Effector memory CD4-positive, alpha-beta T cell (primary cell): Measurements from ENCODE around the gene MPPE1.

Experiments
- DNase-seq, 3 donors: peaks; one replicate each; pipeline ENCODE4 v3.0.0-alpha.2; 2020
- H3K27ac ChIP-seq: 2 replicates; pipeline ENCODE4 v1.7.0; 2013; ENCODE audit warnings: mild to moderate bottlenecking, low read length, moderate library complexity; ENCODE audit not compliant: insufficient read depth, poor library complexity, severe bottlenecking
- H3K27me3 ChIP-seq: replicated peaks from 2 replicates; pipeline ENCODE4 v1.7.0; 2013; ENCODE audit warnings: mild to moderate bottlenecking, low read length; ENCODE audit not compliant: insufficient read depth, control insufficient read depth, poor library complexity, severe bottlenecking
- H3K36me3 ChIP-seq: 2 replicates; pipeline ENCODE4 v1.7.0; 2013; ENCODE audit warnings: mild to moderate bottlenecking, low read length, moderate library complexity; ENCODE audit not compliant: control insufficient read depth, insufficient read depth
- H3K4me1 ChIP-seq: 2 replicates; pipeline ENCODE4 v1.7.0; 2013; ENCODE audit warnings: low read length, mild to moderate bottlenecking; ENCODE audit not compliant: control insufficient read depth, insufficient read depth, poor library complexity, severe bottlenecking
- H3K4me3 ChIP-seq: 2 replicates; pipeline ENCODE4 v1.7.0; 2013; ENCODE audit warnings: low read length, low read depth, mild to moderate bottlenecking; ENCODE audit not compliant: insufficient read depth, poor library complexity, severe bottlenecking
- H3K9me3 ChIP-seq: 2 replicates; pipeline ENCODE4 v1.7.0; 2013; ENCODE audit warnings: mild to moderate bottlenecking, low read length, moderate library complexity; ENCODE audit not compliant: control insufficient read depth

Gene MPPE1

DNA sequence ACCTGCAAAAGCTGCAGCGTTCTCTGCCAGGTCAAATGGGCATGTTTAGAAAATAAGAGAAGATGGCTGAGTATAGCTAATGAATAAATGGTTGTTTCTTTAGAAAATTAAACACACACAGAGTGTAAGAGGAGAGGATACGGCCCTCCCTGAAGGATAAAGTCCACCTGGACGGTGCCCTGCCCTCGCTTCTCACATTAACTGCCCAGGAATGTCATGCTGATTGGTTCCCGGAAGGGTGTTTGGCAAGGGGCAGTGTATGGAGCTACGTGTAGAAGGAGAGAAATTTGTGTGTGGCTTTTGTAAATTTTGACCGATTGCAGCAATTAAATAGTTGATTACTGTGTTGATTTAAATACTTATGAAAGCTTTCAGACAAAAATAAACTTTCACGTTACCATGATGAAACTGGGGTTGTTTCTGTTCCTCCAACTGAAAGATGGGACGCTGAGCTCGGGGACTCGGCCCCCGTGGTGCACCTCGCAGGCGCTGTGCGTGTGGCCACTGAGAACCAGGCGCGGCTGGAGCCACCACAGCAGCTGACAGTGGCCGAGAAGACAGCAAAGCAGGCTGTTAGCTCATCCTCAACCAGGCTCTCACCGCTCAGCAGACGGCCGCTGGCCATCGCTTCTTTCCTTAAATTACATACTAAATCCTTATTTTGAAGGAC is 22.7 kb downstream of the MPPE1 start:
- Histone ChIP-seq H3K36me3 (peaks cover 43% of the 10 kb centered on the region), H3K4me1 (no peaks in the 10 kb centered on the region), H3K9me3 (no peaks in the 10 kb centered on the region), H3K4me3 (no peak overlapping the region), H3K27me3 (no peaks in the 10 kb centered on the region), H3K27ac (no peak overlapping the region)
- DNase-seq, result no peak

DNA sequence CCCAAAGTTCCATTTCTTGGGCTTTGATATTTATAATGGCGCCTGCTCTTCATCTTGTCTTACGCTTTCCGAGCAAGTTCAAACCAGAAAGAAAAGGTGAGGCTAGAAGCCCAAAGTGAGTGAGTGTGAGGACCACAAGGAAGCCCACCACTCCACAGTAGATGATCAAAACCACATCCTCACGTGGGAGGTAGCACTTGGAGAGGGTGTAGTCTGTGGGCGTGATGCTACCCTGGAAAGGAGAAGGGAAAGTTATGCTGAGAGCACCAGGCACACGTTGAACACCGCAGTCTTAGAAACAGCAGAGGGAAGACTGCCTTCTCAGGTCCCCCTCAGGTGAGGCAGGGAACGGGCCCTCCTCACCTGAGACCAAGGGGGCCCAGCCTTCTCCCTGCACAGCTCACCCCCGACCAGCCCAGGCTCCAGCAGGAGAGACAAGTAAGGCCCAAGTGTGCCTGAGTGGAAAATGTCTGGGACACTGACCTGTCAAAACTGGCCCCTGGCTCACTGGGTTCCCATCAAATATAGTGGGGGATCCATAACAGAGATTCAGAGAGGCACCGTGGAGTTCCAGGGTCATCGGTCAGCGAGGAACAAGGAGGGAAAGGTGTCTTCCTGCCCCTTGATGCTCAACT is 23.6 kb downstream of the MPPE1 start:
- Histone ChIP-seq H3K27ac (no peak overlapping the region), H3K9me3 (no peaks in the 10 kb centered on the region), H3K36me3 (peaks cover 39% of the 10 kb centered on the region), H3K4me1 (no peaks in the 10 kb centered on the region), H3K27me3 (no peaks in the 10 kb centered on the region), H3K4me3 (no peak overlapping the region)
- no peak for DNase-seq

- Histone ChIP-seq H3K27me3 (no peaks in the 10 kb centered on the region), H3K9me3 (no peaks in the 10 kb centered on the region), H3K4me3 (no peak overlapping the region), H3K4me1 (no peaks in the 10 kb centered on the region), H3K36me3 (peaks cover 32% of the 10 kb centered on the region), H3K27ac (no peak overlapping the region)
- no peak for DNase-seq
Measured at GRCh38 chr18:11883153-11883552, 25.0 kb downstream of the MPPE1 start.

- H3K27me3 ChIP-seq, result no peaks in the 10 kb centered on the region
- no peaks in the 10 kb centered on the region for H3K4me1 ChIP-seq
- H3K27ac ChIP-seq, result no peak overlapping the region
- peaks cover 28% of the 10 kb centered on the region for H3K36me3 ChIP-seq
- no peak for DNase-seq
- no peaks in the 10 kb centered on the region for H3K9me3 ChIP-seq
- H3K4me3 ChIP-seq, result no peak overlapping the region
Measured at GRCh38 chr18:11882636-11883035, 25.5 kb downstream of the MPPE1 start.

DNA sequence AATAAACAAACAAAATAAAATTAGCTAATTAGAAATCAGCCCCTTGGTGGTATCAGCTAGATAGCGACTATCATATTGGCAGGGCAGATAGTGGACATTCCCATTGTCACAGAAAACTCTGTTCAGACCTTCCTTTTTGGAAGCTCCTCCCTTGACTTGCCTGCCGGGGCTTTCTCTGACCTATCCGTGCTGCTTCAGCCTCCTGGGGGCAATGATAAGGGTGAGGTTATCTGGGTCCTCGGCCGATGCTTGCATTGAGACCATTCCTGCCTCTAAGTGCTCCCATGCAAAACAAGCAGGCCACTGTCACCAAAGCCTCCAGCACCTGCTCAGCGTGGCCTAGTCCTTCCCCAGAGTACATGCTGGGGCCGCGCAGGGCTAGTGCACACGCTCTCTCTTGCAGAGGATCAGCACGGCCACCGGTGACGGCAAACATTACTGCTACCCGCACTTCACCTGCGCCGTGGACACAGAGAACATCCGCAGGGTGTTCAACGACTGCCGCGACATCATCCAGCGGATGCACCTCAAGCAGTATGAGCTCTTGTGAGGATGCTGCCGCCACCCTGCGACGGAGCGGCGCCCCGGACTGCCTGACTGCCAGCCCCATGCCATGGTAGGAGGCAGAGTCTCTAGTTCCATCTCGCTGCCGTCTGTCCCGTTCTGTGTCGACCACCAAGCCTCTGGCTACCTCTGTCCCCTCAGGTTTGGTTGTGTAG is 27.4 kb downstream of the MPPE1 start:
- DNase-seq, result no peak
- H3K4me1 ChIP-seq, result no peaks in the 10 kb centered on the region
- no peak overlapping the region for H3K27ac ChIP-seq
- no peaks in the 10 kb centered on the region for H3K9me3 ChIP-seq
- H3K27me3 ChIP-seq, result no peaks in the 10 kb centered on the region
- H3K36me3 ChIP-seq, result peaks cover 20% of the 10 kb centered on the region
- H3K4me3 ChIP-seq, result no peak overlapping the region

GRCh38 chr18:11877497-11878135 is 30.5 kb downstream of the MPPE1 start:
- Histone ChIP-seq H3K27me3 (no peaks in the 10 kb centered on the region), H3K27ac (no peak overlapping the region), H3K4me3 (no peak overlapping the region), H3K9me3 (no peaks in the 10 kb centered on the region), H3K4me1 (no peaks in the 10 kb centered on the region), H3K36me3 (no peaks in the 10 kb centered on the region)
- no peak for DNase-seq

DNA sequence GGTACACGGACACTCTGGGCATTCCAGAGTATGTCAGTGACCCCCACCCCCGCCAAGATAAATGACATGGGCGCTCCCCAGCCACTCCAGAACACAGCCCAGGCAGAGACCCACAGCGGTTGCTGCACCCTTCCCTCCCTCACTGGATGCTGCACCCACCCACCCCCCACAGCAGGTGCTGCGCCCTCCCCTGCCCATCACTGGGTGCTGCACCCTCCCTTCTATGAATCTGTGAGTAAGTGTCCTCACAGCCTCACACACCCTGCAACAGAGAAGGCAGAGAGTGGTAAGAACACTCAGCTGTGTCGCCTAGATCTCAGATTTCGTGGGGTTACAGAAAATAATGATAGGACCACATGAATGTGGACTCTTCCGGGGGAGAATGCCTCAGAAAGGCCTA is 33.4 kb downstream of the MPPE1 start:
- no peak overlapping the region for H3K4me3 ChIP-seq
- no peaks in the 10 kb centered on the region for H3K27me3 ChIP-seq
- no peak overlapping the region for H3K27ac ChIP-seq
- H3K36me3 ChIP-seq, result no peaks in the 10 kb centered on the region
- H3K9me3 ChIP-seq, result no peaks in the 10 kb centered on the region
- no peaks in the 10 kb centered on the region for H3K4me1 ChIP-seq
- DNase-seq, result no peak

GRCh38 chr18:11873670-11874340 is 34.3 kb downstream of the MPPE1 start:
- no peaks in the 10 kb centered on the region for H3K36me3 ChIP-seq
- no peak overlapping the region for H3K27ac ChIP-seq
- no peaks in the 10 kb centered on the region for H3K27me3 ChIP-seq
- no peaks in the 10 kb centered on the region for H3K4me1 ChIP-seq
- no peaks in the 10 kb centered on the region for H3K9me3 ChIP-seq
- no peak for DNase-seq
- no peak overlapping the region for H3K4me3 ChIP-seq

DNA sequence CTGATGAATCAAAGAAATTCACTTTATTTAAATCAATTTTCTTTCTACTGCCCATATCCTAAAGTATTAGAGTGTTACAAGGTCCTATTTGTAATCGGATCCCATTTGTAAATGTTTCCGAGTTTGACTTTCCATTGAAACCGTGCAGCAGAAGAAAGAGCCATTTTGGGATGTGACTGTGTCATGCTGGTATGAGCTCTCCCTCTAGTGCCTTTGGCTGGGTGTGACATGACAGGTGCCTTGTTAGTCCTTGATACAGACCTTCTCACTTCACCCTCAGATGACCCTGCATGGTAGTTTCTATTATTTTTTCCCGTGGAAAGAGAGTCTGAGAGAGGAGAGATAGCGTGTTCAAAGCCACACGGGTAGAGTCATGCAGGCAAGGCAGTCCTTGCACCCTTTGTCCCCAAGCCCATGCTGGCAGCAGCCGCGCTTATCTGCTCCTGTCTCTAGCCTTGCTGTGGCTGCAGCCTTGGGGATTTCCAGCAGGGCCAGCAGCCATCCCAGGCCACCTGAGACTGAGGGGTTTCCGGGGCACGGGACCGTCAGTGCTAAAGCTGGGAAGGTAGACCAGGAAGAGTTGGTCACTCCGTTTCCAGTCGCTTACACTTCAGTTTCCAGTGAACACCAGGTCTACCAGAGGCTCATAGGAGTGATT is 35.5 kb downstream of the MPPE1 start:
- DNase-seq, result no peak
- no peaks in the 10 kb centered on the region for H3K36me3 ChIP-seq

More for the DNA sequence above, 35.5 kb downstream of the MPPE1 start:
- H3K4me3 ChIP-seq, result no peak overlapping the region
- H3K27me3 ChIP-seq, result no peaks in the 10 kb centered on the region
- no peak overlapping the region for H3K27ac ChIP-seq
- H3K9me3 ChIP-seq, result no peaks in the 10 kb centered on the region
- no peaks in the 10 kb centered on the region for H3K4me1 ChIP-seq
